ENCODE data around the gene HLF. TPM values are rescaled to one million over a fixed set of nuclear protein-coding genes. Genes with fewer than 3 reads are reported as not detected.

HLF gene
- total and polyA plus RNA-seq, 2 donors (not counting 3 experiments of a cell fraction or from before 2014, with no cell fraction given): not detected

DNA sequence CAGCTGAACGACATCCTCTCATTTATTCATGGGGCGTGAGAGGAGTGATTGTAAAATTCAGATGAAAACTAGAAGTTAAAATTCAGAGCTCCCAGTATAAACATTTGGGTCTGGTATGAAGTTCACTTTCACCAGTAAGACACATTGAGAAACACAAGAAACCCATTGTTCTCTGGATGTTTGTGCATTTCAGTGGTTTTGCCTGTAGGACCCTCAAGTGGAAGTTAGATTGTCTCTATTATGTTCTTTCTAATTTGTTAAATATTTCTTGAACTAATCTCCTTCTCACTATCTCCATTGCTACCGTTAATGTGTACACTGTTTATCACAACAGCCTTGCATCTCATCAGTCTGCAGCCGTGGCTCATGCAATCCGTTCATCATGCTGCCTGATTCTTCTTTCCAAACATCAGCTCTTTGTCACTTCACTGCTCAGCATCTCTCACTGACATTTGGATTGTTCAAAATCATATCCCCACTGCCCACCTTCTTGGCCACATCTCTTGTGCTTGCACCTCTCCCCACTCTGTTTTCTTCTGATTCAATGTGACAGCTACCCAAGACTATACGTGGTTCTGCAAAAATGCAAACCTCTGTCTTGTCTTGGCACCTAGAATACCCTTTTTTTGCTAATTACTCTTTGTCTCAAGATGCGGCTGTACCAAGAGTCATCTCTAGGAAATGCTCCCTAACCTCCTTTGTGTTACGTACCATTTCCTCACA, 49.5 kb downstream of the HLF start:
- POLR2A ChIA-PET: no interaction called here
- no peak for TF ChIP-seq MYC (IDR thresholded peaks at IDR 0.05; ENCODE audit: low read depth, low read length)
- TF ChIP-seq MAX (IDR thresholded peaks at IDR 0.05; ENCODE audit: insufficient read depth, insufficient read length): no peak
- no peak for TF ChIP-seq CTCF (IDR thresholded peaks at IDR 0.05; ENCODE audit: extremely low read depth in 1 of 2, insufficient read depth in 1 of 2, low read depth in 1 of 2, low read length in 2 of 2)
- TF ChIP-seq GATA2 (IDR thresholded peaks at IDR 0.05; ENCODE audit: insufficient read depth, insufficient read length, low read depth, low read length): no peak
- no peak for TF ChIP-seq JUN (IDR thresholded peaks at IDR 0.05; ENCODE audit: borderline replicate concordance, insufficient read depth, insufficient read length, low read depth)
- TF ChIP-seq POLR2AphosphoS5 (IDR thresholded peaks at IDR 0.05; ENCODE audit: insufficient read depth, low read depth, low read length): no peak
- no peak for TF ChIP-seq POLR2A (IDR thresholded peaks at IDR 0.05; ENCODE audit: low read depth, low read length)
- TF ChIP-seq FOS (IDR thresholded peaks at IDR 0.05; ENCODE audit: borderline replicate concordance, insufficient read depth, low read length): no peak
- no peak for TF ChIP-seq EZH2 (IDR thresholded peaks at IDR 0.05; ENCODE audit: borderline replicate concordance, low read depth, low read length, severe bottlenecking)
- no peak overlapping the region for H3K9ac ChIP-seq (replicated peaks; ENCODE audit: extremely low read depth, insufficient read depth, low read length)

More for the DNA sequence above, 49.5 kb downstream of the HLF start:
- H2AFZ ChIP-seq (ENCODE audit: low read depth, low read length): no peak overlapping the region
- dilution Hi-C loops (cut with MboI; ENCODE audit: extremely low pct_ligation_motif_present, low sequenced_read_pairs): no loop called here
- no peaks in the 10 kb centered on the region for H3K27me3 ChIP-seq (ENCODE audit: control insufficient read depth in 2 of 2, insufficient read depth in 2 of 2, low read length in 2 of 2)
- H3K4me1 ChIP-seq (ENCODE audit: control insufficient read depth, extremely low read depth, insufficient read depth, low read length): no peaks in the 10 kb centered on the region
- BruUV-seq (replicated peaks): no TSS peak
- H3K9me1 ChIP-seq (replicated peaks; ENCODE audit: control insufficient read depth, extremely low read depth, insufficient read depth, low read length): no peaks in the 10 kb centered on the region
- DNase-seq (ENCODE audit: low read depth, low spot score): no peak
- no peaks in the 10 kb centered on the region for H3K79me2 ChIP-seq (ENCODE audit: control insufficient read depth, insufficient read depth, low read length)
- FAIRE-seq: no peak
- H3K4me2 ChIP-seq (ENCODE audit: insufficient read depth, low read length): no peak overlapping the region
- no peaks in the 10 kb centered on the region for H3K9me3 ChIP-seq (replicated peaks; ENCODE audit: control insufficient read depth, insufficient read depth, low read length)
- no peaks in the 10 kb centered on the region for H3K36me3 ChIP-seq (ENCODE audit: control insufficient read depth in 2 of 2, extremely low read depth in 1 of 2, insufficient read depth in 2 of 2, low read length in 2 of 2)
- intact Hi-C loops (cut with micrococcal nuclease): no loop called here
- CTCF ChIA-PET: no interaction called here
- H4K20me1 ChIP-seq (replicated peaks; ENCODE audit: control insufficient read depth, extremely low read depth, insufficient read depth, low read length): no peaks in the 10 kb centered on the region
- H3K4me3 ChIP-seq (replicated peaks in 1 of 3; ENCODE audit: insufficient read depth in 1 of 3, low read depth in 1 of 3, low read length in 3 of 3): no peak overlapping the region
- H3K27ac ChIP-seq (ENCODE audit: insufficient read depth, low read depth, low read length): no peak overlapping the region

All from endothelial cell of umbilical vein (primary cell).